ENCODE results near the gene MFAP3L.

MFAP3L gene

GRCh38 chr4:170007113-170007512 lies 19.1 kb downstream of the MFAP3L start:
- no CpG with 5 or more reads among the region's 4 CpGs for WGBS (ENCODE audit: insufficient coverage, insufficient read length)
- no peaks in the 10 kb centered on the region for H3K9me3 ChIP-seq (ENCODE audit: control insufficient read depth, insufficient read depth, low read length)
- H3K36me3 ChIP-seq (ENCODE audit: control insufficient read depth, insufficient read depth, low read length) = no peaks in the 10 kb centered on the region
- H3K27ac ChIP-seq (ENCODE audit: low read length) = no peak overlapping the region
- no peaks in the 10 kb centered on the region for H3K4me1 ChIP-seq (ENCODE audit: control insufficient read depth, insufficient read depth, low read length)
- H3K27me3 ChIP-seq (ENCODE audit: control insufficient read depth, insufficient read depth, low read length) = no peaks in the 10 kb centered on the region
- no peak for DNase-seq (ENCODE audit: low read depth, low spot score)
- no peak overlapping the region for H3K4me3 ChIP-seq (ENCODE audit: low read length)

GRCh38 chr4:170005472-170005871 lies 20.7 kb downstream of the MFAP3L start:
- H3K27ac ChIP-seq (ENCODE audit: low read length) = no peak overlapping the region
- H3K9me3 ChIP-seq (ENCODE audit: control insufficient read depth, insufficient read depth, low read length) = no peaks in the 10 kb centered on the region; the same call in 1 of the 2 replicates
- H3K36me3 ChIP-seq (ENCODE audit: control insufficient read depth, insufficient read depth, low read length) = no peaks in the 10 kb centered on the region
- no peak overlapping the region for H3K4me3 ChIP-seq (ENCODE audit: low read length)
- WGBS (ENCODE audit: insufficient coverage, insufficient read length) = no CpG with 5 or more reads among the region's 5 CpGs
- no peaks in the 10 kb centered on the region for H3K4me1 ChIP-seq (ENCODE audit: control insufficient read depth, insufficient read depth, low read length)
- no peaks in the 10 kb centered on the region for H3K27me3 ChIP-seq (ENCODE audit: control insufficient read depth, insufficient read depth, low read length)
- DNase-seq (ENCODE audit: low read depth, low spot score) = no peak

- H3K27ac ChIP-seq (ENCODE audit: low read length) = no peak overlapping the region
- no peaks in the 10 kb centered on the region for H3K36me3 ChIP-seq (ENCODE audit: control insufficient read depth, insufficient read depth, low read length)
- no peak for DNase-seq (ENCODE audit: low read depth, low spot score)
- no peaks in the 10 kb centered on the region for H3K4me1 ChIP-seq (ENCODE audit: control insufficient read depth, insufficient read depth, low read length)
- no peaks in the 10 kb centered on the region for H3K27me3 ChIP-seq (ENCODE audit: control insufficient read depth, insufficient read depth, low read length)
- no CpG with 5 or more reads among the region's 5 CpGs for WGBS (ENCODE audit: insufficient coverage, insufficient read length)
- H3K4me3 ChIP-seq (ENCODE audit: low read length) = no peak overlapping the region
- H3K9me3 ChIP-seq (ENCODE audit: control insufficient read depth, insufficient read depth, low read length) = no peaks in the 10 kb centered on the region; the same call in 1 of the 2 replicates
Measured at GRCh38 chr4:170004651-170005295, 21.4 kb downstream of the MFAP3L start.

GRCh38 chr4:170003071-170004070 lies 22.8 kb downstream of the MFAP3L start:
- no peaks in the 10 kb centered on the region for H3K27me3 ChIP-seq (ENCODE audit: control insufficient read depth, insufficient read depth, low read length)
- H3K4me1 ChIP-seq (ENCODE audit: control insufficient read depth, insufficient read depth, low read length) = no peaks in the 10 kb centered on the region
- H3K27ac ChIP-seq (ENCODE audit: low read length) = no peak overlapping the region
- no peaks in the 10 kb centered on the region; the same call in 1 of the 2 replicates for H3K9me3 ChIP-seq (ENCODE audit: control insufficient read depth, insufficient read depth, low read length)
- no peak overlapping the region for H3K4me3 ChIP-seq (ENCODE audit: low read length)
- H3K36me3 ChIP-seq (ENCODE audit: control insufficient read depth, insufficient read depth, low read length) = no peaks in the 10 kb centered on the region
- no peak for DNase-seq (ENCODE audit: low read depth, low spot score)
- WGBS (ENCODE audit: insufficient coverage, insufficient read length) = no CpG with 5 or more reads among the region's 12 CpGs

- WGBS (ENCODE audit: insufficient coverage, insufficient read length) = no CpG with 5 or more reads among the region's 5 CpGs
Measured at GRCh38 chr4:170001745-170002267, 24.4 kb downstream of the MFAP3L start.

GRCh38 chr4:170001011-170001744 lies 25.0 kb downstream of the MFAP3L start:
- H3K27me3 ChIP-seq (ENCODE audit: control insufficient read depth, insufficient read depth, low read length) = no peaks in the 10 kb centered on the region
- no peak overlapping the region for H3K4me3 ChIP-seq (ENCODE audit: low read length)
- no peaks in the 10 kb centered on the region for H3K36me3 ChIP-seq (ENCODE audit: control insufficient read depth, insufficient read depth, low read length)
- no peak for DNase-seq (ENCODE audit: low read depth, low spot score)
- WGBS (ENCODE audit: insufficient coverage, insufficient read length) = no CpG with 5 or more reads among the region's 3 CpGs
- H3K4me1 ChIP-seq (ENCODE audit: control insufficient read depth, insufficient read depth, low read length) = peaks cover 2% of the 10 kb centered on the region; the same call in 1 of the 2 replicates
- no peak overlapping the region for H3K27ac ChIP-seq (ENCODE audit: low read length)
- no peaks in the 10 kb centered on the region; the same call in 1 of the 2 replicates for H3K9me3 ChIP-seq (ENCODE audit: control insufficient read depth, insufficient read depth, low read length)

More at GRCh38 chr4:170001745-170002267, 24.4 kb downstream of the MFAP3L start:
- Histone ChIP-seq H3K36me3 (ENCODE audit: control insufficient read depth, insufficient read depth, low read length) (no peaks in the 10 kb centered on the region), H3K27ac (ENCODE audit: low read length) (no peak overlapping the region), H3K27me3 (ENCODE audit: control insufficient read depth, insufficient read depth, low read length) (no peaks in the 10 kb centered on the region), H3K4me1 (ENCODE audit: control insufficient read depth, insufficient read depth, low read length) (peaks cover under 1% of the 10 kb centered on the region; the same call in 1 of the 2 replicates), H3K9me3 (ENCODE audit: control insufficient read depth, insufficient read depth, low read length) (no peaks in the 10 kb centered on the region; the same call in 1 of the 2 replicates), H3K4me3 (ENCODE audit: low read length) (no peak overlapping the region)
- DNase-seq (ENCODE audit: low read depth, low spot score) = no peak

GRCh38 chr4:169999923-170000322 lies 26.3 kb downstream of the MFAP3L start:
- no peaks in the 10 kb centered on the region for H3K27me3 ChIP-seq (ENCODE audit: control insufficient read depth, insufficient read depth, low read length)
- H3K27ac ChIP-seq (ENCODE audit: low read length) = no peak overlapping the region
- H3K36me3 ChIP-seq (ENCODE audit: control insufficient read depth, insufficient read depth, low read length) = no peaks in the 10 kb centered on the region
- peaks cover 2% of the 10 kb centered on the region; the same call in 1 of the 2 replicates for H3K4me1 ChIP-seq (ENCODE audit: control insufficient read depth, insufficient read depth, low read length)
- no CpG with 5 or more reads among the region's 2 CpGs for WGBS (ENCODE audit: insufficient coverage, insufficient read length)
- H3K4me3 ChIP-seq (ENCODE audit: low read length) = no peak overlapping the region
- no peaks in the 10 kb centered on the region; the same call in 1 of the 2 replicates for H3K9me3 ChIP-seq (ENCODE audit: control insufficient read depth, insufficient read depth, low read length)
- DNase-seq (ENCODE audit: low read depth, low spot score) = no peak

- Histone ChIP-seq H3K4me3 (ENCODE audit: low read length) (no peak overlapping the region), H3K27ac (ENCODE audit: low read length) (no peak overlapping the region), H3K36me3 (ENCODE audit: control insufficient read depth, insufficient read depth, low read length) (no peaks in the 10 kb centered on the region), H3K27me3 (ENCODE audit: control insufficient read depth, insufficient read depth, low read length) (no peaks in the 10 kb centered on the region), H3K4me1 (ENCODE audit: control insufficient read depth, insufficient read depth, low read length) (peaks cover 2% of the 10 kb centered on the region; the same call in 1 of the 2 replicates), H3K9me3 (ENCODE audit: control insufficient read depth, insufficient read depth, low read length) (no peaks in the 10 kb centered on the region; the same call in 1 of the 2 replicates)
- no CpG with 5 or more reads among the region's 1 CpG for WGBS (ENCODE audit: insufficient coverage, insufficient read length)
- no peak for DNase-seq (ENCODE audit: low read depth, low spot score)
Measured at GRCh38 chr4:169998981-169999380, 27.2 kb downstream of the MFAP3L start.

- Histone ChIP-seq H3K4me1 (ENCODE audit: control insufficient read depth, insufficient read depth, low read length) (peaks cover 2% of the 10 kb centered on the region; the same call in 1 of the 2 replicates), H3K4me3 (ENCODE audit: low read length) (no peak overlapping the region), H3K27me3 (ENCODE audit: control insufficient read depth, insufficient read depth, low read length) (no peaks in the 10 kb centered on the region), H3K9me3 (ENCODE audit: control insufficient read depth, insufficient read depth, low read length) (no peaks in the 10 kb centered on the region; the same call in 1 of the 2 replicates), H3K27ac (ENCODE audit: low read length) (no peak overlapping the region), H3K36me3 (ENCODE audit: control insufficient read depth, insufficient read depth, low read length) (no peaks in the 10 kb centered on the region)
- no CpG with 5 or more reads among the region's 10 CpGs for WGBS (ENCODE audit: insufficient coverage, insufficient read length)
- no peak for DNase-seq (ENCODE audit: low read depth, low spot score)
Measured at GRCh38 chr4:169996379-169997240, 29.6 kb downstream of the MFAP3L start.

All from iPS DF 6.9 (cell line).